ENCODE measurements around the gene EIF5B.

DNA sequence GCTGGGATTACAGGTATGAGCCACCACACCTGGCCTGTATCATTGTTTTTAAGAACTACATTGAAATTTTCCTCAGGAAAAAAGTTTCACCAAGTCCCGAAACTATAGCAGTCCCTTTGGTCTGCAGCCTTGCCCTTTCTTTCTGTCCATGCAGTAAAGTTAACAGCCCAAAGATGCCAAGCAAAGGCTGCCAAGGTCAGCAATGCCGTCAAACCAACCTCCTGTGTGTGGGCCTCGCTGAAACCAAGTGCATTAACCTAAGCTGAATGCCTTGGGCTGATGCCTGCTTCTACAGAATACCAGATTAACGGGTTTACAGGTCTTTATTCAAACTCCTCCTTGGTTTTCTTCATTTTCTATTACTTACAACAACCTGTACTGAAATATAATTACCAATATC, 73.1 kb downstream of the EIF5B start:
- TF ChIP-seq SUZ12 (IDR thresholded peaks at IDR 0.05) (no peak), FOXK2 (IDR thresholded peaks at IDR 0.05) (no peak), NFRKB (IDR thresholded peaks at IDR 0.05) (no peak), FOXM1 (IDR thresholded peaks at IDR 0.05; ENCODE audit: borderline replicate concordance) (no peak), L3MBTL2 (conservative IDR thresholded peaks at IDR 0.05) (no peak), SP1 (IDR thresholded peaks at IDR 0.05) (no peak), ARNT (IDR thresholded peaks at IDR 0.05) (no peak), FOXA1 (IDR thresholded peaks at IDR 0.05) (no peak), BHLHE40 (IDR thresholded peaks at IDR 0.05; ENCODE audit: borderline replicate concordance) (no peak)
- TF ChIP-seq, protein P1, sequence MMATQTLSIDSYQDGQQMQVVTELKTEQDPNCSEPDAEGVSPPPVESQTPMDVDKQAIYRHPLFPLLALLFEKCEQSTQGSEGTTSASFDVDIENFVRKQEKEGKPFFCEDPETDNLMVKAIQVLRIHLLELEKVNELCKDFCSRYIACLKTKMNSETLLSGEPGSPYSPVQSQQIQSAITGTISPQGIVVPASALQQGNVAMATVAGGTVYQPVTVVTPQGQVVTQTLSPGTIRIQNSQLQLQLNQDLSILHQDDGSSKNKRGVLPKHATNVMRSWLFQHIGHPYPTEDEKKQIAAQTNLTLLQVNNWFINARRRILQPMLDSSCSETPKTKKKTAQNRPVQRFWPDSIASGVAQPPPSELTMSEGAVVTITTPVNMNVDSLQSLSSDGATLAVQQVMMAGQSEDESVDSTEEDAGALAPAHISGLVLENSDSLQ (IDR thresholded peaks at IDR 0.05), result no peak
